PFSK-1 (cell line): ENCODE data around the gene NXN.

ENCODE experiments used
- REST ChIP-seq, 2 experiments: IDR thresholded peaks; 2 replicates each; pipeline versions ENCODE4 v1.6.1 to v1.8.0; 2011 to 2012; ENCODE audit warnings: low read depth in 2 of 2, low read length in 2 of 2, control low read depth in 1 of 2, inconsistent platforms in 1 of 2, mild to moderate bottlenecking in 1 of 2, moderate library complexity in 1 of 2; ENCODE audit not compliant: insufficient read depth in 1 of 2
- SIN3A ChIP-seq: IDR thresholded peaks from 2 replicates; pipeline ENCODE4 v1.6.1; 2012; ENCODE audit warnings: mild to moderate bottlenecking, low read length, moderate library complexity, borderline replicate concordance; ENCODE audit not compliant: insufficient read depth
- TAF1 ChIP-seq: IDR thresholded peaks from 2 replicates; pipeline ENCODE4 v1.6.1; 2012; ENCODE audit warnings: low read length, control low read depth, borderline replicate concordance; ENCODE audit not compliant: insufficient read depth

DNA sequence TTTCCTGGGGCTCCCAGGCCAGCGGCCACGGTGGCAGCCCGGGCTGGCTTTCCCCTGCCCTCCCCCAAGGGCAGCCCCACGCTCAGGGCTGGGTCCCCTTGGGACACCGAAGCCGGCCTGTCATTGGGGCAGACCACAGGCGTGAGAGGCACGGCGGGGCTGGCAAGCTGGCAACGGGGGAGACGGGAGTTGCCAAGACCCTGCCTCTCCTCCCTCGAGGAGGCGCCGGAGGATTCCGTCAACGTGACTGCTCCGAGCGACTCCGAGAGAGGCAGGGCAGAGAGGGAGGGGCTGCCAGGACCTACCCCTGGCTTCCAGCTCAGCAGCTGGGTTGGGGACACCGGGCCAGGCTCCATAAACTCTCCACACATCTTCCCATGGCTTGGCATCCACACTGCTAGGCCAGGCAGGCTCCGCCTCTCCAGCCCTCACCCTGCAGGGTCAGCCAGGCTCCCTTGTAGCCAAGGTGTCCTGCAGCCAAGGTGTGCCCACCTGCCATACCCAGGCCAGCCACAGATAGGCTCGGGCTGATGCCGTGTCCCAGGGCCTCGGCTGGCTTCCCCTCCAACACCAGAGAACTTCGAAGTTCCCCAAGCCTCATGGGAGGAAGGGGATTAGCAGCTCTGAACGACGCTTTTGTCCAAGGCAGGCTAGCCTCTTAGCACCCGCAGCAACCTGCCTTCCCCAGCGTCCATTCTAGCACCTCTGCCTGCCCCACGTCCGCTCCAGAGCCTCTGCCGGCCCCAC lies 42.9 kb upstream of the NXN start:
- TF ChIP-seq REST (IDR thresholded peaks at IDR 0.05; ENCODE audit: insufficient read depth in 1 of 2, low read depth in 2 of 2, low read length in 2 of 2) (no peak), TAF1 (no peak), SIN3A (no peak)
